Large intestine (tissue), 3 donors: ENCODE data around the gene CHSY1. TPM values are rescaled to one million over a fixed set of nuclear protein-coding genes. Genes with fewer than 3 reads are reported as not detected.

ENCODE experiments used
- DNase-seq, 2 donors: peaks; one replicate each; pipeline versions ENCODE4 v3.0.0 to v3.0.0-alpha.2; 2013
- H3K27ac ChIP-seq: one replicate; pipeline ENCODE4 v1.5.1; 2013; ENCODE audit warnings: low read length
- H3K27me3 ChIP-seq: 2 replicates; pipeline ENCODE4 v1.6.1; 2013; ENCODE audit warnings: low read length; ENCODE audit not compliant: control insufficient read depth, insufficient read depth
- H3K36me3 ChIP-seq: 2 replicates; pipeline ENCODE4 v1.6.1; 2013; ENCODE audit warnings: low read length; ENCODE audit not compliant: control insufficient read depth, insufficient read depth
- H3K4me1 ChIP-seq: one replicate; pipeline ENCODE4 v1.6.1; 2013; ENCODE audit warnings: low read length; ENCODE audit not compliant: control insufficient read depth, insufficient read depth
- H3K4me3 ChIP-seq: one replicate; pipeline ENCODE4 v1.5.1; 2013; ENCODE audit warnings: low read length
- H3K9me3 ChIP-seq: one replicate; pipeline ENCODE4 v1.6.1; 2013; ENCODE audit warnings: mild to moderate bottlenecking, low read depth, low read length, moderate library complexity; ENCODE audit not compliant: control insufficient read depth
- WGBS: methylation state at CpG from one replicate; pipeline ENCODE4 v1.1.5; 2013; ENCODE audit warnings: low lambda C conversion rate; ENCODE audit not compliant: insufficient coverage; 5-methylcytosine and 5-hydroxymethylcytosine counted together
- polyA plus RNA-seq: library from polyadenylated mRNA; unstranded; fragments of 120-200 nt; gene quantifications from one replicate; pipeline ENCODE4 v1.2.1, GENCODE V29; 2013

The CHSY1 gene
- polyA plus RNA-seq, 1 donor: 14.9 TPM

- H3K4me1 ChIP-seq: no peaks in the 10 kb centered on the region
- no peak overlapping the region for H3K4me3 ChIP-seq
- no peak for DNase-seq
- H3K36me3 ChIP-seq: no peaks in the 10 kb centered on the region
- H3K27me3 ChIP-seq: no peaks in the 10 kb centered on the region
- H3K9me3 ChIP-seq: peaks cover 2% of the 10 kb centered on the region
- no peak overlapping the region for H3K27ac ChIP-seq
- WGBS: 67% methylated on average over 1 of the region's 7 CpGs
Measured at GRCh38 chr15:101150723-101151040, 101.2 kb downstream of the CHSY1 start.

DNA sequence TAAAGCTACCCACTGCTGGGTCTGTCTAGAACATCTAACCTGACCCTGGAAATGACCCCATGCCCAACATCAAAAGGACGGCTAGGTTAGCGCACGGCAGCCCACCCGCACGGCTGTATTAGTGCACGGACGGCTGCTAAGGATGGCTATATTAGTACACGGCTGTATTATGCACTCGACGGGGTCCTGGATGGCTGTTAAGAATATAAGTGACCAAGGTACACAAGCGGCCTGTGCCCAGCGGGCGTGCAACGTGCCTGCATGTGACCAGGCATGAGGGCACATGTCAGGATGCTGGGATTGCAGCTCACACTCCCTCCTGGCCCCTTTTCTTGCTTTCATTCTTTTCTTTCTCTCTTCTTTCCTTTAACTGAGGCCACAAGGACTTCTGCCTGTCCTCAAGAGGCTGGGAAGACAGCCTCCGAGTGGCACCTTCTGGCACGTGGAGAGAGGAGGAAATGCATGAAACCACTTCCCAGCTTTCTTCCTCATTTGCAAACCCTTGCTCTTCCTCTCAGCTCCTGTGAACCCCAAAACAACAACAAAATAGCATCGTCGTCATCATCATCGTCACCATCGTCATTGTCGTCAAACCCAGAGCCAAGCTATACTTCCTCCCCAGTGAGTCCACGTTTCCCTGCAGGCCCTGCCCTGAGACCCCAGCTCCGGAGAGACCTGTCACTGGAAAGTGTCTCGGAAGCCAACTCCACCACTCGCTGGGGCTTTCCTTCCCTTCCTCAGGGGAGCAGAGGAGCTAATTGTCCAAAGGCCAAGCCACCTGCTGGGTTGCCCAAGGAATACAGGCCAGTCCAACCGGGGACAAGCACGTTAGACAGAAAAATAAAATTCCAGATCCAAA lies 101.8 kb downstream of the CHSY1 start:
- Histone ChIP-seq H3K4me3 (no peak overlapping the region), H3K36me3 (no peaks in the 10 kb centered on the region), H3K9me3 (peaks cover 2% of the 10 kb centered on the region), H3K4me1 (no peaks in the 10 kb centered on the region), H3K27ac (no peak overlapping the region), H3K27me3 (no peaks in the 10 kb centered on the region)
- 100% methylated on average over 2 of the region's 27 CpGs for WGBS
- DNase-seq: no peak

DNA sequence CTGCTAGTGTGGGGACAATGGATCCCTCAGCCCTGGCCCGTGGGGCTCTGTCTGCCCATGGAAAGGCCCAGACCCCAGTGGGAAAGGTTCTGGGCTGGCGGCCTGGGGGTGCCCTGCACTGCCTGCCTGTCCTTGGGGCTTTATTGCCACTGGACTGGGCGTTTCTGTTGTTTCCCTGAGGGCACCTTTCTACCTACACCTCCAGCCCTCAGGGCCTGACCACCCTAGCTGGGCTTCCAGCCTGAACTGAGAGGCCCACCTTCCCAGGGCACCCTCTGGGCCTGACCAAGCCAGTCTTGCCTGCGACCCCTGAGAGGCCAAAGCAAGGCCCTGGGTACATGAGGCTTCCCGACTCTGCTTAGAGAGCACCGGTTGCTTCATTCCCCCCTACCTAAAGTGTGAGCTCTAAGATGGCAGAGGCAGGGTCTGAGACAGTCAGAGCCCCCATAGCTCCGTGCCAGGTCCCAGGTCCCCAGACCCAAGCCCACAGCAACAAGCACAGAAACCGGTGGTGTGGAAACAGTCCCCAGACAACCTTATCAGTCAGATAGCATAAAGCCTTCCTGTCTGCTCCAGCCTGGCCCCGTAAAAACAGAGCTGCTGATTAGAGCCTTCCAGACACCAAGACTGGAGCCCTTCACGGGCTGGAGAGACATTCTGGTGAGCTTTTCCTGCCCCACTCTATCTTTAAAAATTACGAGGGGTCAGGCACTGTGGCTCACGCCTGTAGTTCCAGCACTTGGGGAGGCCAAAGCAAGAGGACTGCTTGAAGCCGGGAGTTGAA lies 102.8 kb downstream of the CHSY1 start:
- Histone ChIP-seq H3K4me3 (no peak overlapping the region), H3K27ac (no peak overlapping the region), H3K9me3 (peaks cover 2% of the 10 kb centered on the region), H3K27me3 (no peaks in the 10 kb centered on the region), H3K4me1 (no peaks in the 10 kb centered on the region), H3K36me3 (no peaks in the 10 kb centered on the region)
- peak in 1 of 2 donors; percentile 30 for DNase-seq
- WGBS: 10% methylated on average over 2 of the region's 13 CpGs

DNA sequence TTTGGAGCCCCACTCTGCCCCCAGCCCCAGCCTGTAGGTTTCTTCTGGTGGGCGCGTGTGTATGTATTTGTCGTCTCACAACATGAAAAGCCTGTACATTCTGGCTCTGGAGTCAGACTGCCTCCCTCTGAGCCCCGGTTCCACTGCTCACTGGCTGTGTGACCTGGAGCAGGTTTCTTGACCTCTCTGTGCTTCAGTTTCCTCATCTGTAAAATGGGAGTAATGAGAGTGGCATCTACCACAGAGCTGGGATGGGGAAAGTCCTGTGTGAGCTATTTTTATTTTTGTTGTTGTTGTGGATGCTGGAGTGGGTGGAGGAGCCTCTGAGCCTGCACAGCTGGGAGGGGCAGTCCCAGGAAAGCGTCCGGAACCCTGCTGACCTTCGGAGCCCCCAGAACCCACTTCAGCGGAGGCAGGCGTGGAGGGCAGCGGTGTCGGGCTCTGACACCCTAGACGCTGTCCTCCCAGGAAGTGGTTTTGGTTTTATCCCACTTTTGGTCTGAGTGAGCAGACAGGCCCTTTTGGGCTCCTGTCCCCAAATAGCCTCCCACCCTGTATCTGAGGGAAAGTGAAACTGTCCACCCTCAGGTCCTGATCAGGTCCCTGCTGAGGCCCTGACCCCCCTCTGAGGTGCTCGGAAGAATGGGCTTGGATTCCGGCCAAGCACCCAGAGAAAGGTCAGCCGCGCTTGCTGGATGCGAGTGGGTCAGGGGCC lies 103.5 kb downstream of the CHSY1 start:
- WGBS: no CpG with 5 or more reads among the region's 17 CpGs
- H3K4me1 ChIP-seq: no peaks in the 10 kb centered on the region

DNA sequence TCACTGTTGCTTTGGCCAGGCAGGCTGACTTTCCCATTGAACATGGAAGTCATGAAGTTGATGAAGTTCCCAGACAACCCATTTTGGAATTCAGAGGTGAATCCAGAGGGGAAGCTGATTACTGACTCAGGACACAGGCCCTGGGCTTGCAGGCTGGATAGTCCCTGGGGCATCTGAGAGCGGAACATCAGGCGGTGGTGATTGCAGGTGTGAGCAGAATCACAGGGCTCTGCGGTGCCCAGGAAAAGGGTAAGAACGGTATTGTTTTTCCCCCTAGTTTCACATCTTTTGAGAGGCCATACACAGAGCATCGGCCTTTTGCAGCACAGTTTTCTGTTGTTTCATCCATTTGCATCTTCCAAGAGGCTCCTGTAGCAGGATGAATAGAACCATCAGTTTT lies 104.7 kb downstream of the CHSY1 start:
- DNase-seq: no peak
- WGBS: no CpG with 5 or more reads among the region's 5 CpGs
- Histone ChIP-seq H3K27ac (no peak overlapping the region), H3K4me1 (no peaks in the 10 kb centered on the region), H3K36me3 (no peaks in the 10 kb centered on the region), H3K9me3 (no peaks in the 10 kb centered on the region), H3K4me3 (no peak overlapping the region), H3K27me3 (no peaks in the 10 kb centered on the region)

More for the DNA sequence above, 103.5 kb downstream of the CHSY1 start:
- Histone ChIP-seq H3K27ac (no peak overlapping the region), H3K27me3 (no peaks in the 10 kb centered on the region), H3K36me3 (no peaks in the 10 kb centered on the region), H3K4me3 (no peak overlapping the region), H3K9me3 (peaks cover 2% of the 10 kb centered on the region)
- DNase-seq: no peak

DNA sequence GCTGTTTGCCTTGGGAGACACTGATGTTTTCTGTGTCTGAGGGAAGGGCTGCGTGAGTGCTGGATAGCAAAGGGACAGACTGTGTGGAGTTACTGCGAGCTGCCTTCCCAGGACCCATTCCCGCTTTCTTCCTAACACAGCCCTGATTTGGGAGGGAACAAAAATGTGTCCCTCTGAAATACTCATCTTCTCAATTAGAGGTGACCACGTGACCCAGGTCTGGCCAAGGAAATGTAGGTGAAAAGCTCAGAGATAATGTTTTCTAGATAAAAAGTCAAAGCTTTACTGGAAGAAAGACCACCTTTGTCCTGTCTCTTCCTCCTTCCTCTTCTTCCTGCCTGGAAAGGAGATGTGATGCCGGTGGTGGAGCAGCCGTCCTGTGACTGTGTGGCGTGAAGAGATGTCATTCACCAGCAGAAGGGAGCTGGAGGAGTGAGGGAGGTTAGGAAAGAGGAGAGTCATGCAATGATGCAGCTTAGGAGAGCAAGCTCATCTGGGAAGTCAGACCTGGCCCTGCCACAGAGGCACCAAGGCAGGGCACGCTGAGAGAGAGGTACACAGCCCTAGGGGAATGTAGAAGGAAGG lies 105.6 kb downstream of the CHSY1 start:
- Histone ChIP-seq H3K27me3 (no peaks in the 10 kb centered on the region), H3K4me1 (no peaks in the 10 kb centered on the region), H3K36me3 (no peaks in the 10 kb centered on the region), H3K4me3 (no peak overlapping the region), H3K9me3 (no peaks in the 10 kb centered on the region), H3K27ac (no peak overlapping the region)
- no CpG with 5 or more reads among the region's 8 CpGs for WGBS
- no peak for DNase-seq

GRCh38 chr15:101145362-101145761 lies 106.5 kb downstream of the CHSY1 start:
- WGBS: no CpG with 5 or more reads among the region's 4 CpGs
- H3K4me1 ChIP-seq: no peaks in the 10 kb centered on the region
- H3K27ac ChIP-seq: no peak overlapping the region
- no peaks in the 10 kb centered on the region for H3K27me3 ChIP-seq
- H3K9me3 ChIP-seq: no peaks in the 10 kb centered on the region
- no peak overlapping the region for H3K4me3 ChIP-seq
- DNase-seq: no peak
- no peaks in the 10 kb centered on the region for H3K36me3 ChIP-seq

DNA sequence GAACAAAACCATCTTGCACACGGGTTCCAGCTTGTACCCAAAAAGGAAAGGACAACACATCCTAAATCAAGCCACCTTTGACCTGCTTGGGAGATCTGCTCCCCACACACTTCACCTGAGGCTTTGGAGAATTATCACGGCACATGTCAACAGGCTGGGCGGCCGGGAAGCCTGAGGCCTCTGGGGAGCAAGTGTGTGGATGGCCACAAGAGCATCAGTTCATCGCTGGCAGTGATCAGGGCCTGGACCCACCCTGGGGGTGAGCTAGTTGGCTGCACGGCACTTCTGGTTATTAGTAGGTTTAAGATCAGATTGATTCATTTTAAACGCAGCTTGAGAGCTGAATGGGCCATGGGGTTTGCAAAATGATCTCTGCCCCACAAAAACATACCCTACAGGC lies 108.5 kb downstream of the CHSY1 start:
- DNase-seq: no peak
- H3K4me3 ChIP-seq: no peak overlapping the region
- H3K27ac ChIP-seq: no peak overlapping the region
- no CpG with 5 or more reads among the region's 7 CpGs for WGBS
- no peaks in the 10 kb centered on the region for H3K9me3 ChIP-seq
- H3K4me1 ChIP-seq: no peaks in the 10 kb centered on the region
- H3K27me3 ChIP-seq: no peaks in the 10 kb centered on the region
- H3K36me3 ChIP-seq: no peaks in the 10 kb centered on the region

DNA sequence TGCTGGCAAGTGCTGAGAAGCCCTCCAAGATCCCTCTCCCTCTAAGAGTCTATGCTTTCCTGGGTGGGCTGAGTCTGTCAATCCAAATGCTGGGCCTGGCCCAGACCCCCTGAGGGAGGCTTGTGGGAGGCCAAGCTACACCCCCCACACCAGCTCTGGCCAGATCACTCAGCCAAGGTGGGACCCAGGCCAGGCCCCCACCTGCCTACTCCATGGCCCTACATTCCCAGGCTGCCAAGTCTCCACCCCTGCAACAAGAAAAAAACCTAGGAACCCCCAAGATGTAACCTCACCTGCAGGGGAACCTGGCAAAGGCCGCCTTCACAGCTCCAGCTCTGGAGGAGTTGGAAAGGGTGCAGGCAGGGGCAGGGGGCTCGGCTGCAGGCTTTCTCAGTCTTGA lies 109.1 kb downstream of the CHSY1 start:
- H3K9me3 ChIP-seq: no peaks in the 10 kb centered on the region
- no CpG with 5 or more reads among the region's 2 CpGs for WGBS

DNA sequence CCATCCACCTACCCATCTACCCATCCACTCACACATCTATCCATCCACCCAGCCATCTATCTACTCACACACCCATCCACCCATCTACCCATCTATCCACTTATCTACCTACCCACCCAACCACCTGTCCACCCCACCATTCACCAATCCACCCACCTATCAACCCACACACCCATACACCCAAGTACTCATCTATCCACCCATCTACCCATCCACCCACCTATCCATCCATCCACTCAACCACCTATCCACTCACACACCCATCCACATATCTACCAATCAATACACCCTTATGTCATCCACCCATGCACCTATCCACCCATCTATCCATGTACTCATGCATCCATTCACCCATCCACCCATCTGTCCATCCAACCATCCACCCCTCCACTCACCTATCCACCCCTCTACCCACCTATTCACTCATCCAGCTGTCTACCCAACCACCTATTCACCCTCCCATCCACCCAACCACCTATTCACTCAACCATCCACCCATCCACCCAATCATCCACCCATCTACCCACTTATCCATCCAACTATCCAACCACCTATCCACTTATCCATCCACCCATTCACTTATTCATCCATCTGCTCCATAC lies 109.8 kb downstream of the CHSY1 start:
- no peaks in the 10 kb centered on the region for H3K9me3 ChIP-seq
- H3K27ac ChIP-seq: no peak overlapping the region
- no peaks in the 10 kb centered on the region for H3K4me1 ChIP-seq
- H3K27me3 ChIP-seq: no peaks in the 10 kb centered on the region
- DNase-seq: no peak
- H3K4me3 ChIP-seq: no peak overlapping the region
- no peaks in the 10 kb centered on the region for H3K36me3 ChIP-seq

More for the DNA sequence above, 109.1 kb downstream of the CHSY1 start:
- Histone ChIP-seq H3K4me1 (no peaks in the 10 kb centered on the region), H3K27me3 (no peaks in the 10 kb centered on the region), H3K27ac (no peak overlapping the region), H3K4me3 (no peak overlapping the region), H3K36me3 (no peaks in the 10 kb centered on the region)
- no peak for DNase-seq
